Loucy (cell line): ENCODE data around the gene SCAMP4.
"Not testable (repeated sequence)": the region's sequence is repeated elsewhere in the genome, so short reads cannot be mapped to it uniquely, and the experiment has no call there.

ENCODE experiments used
- CTCF ChIP-seq: fragments of 200-600 bp; sonication (generic); conservative IDR thresholded peaks from 2 replicates; pipeline ENCODE4 v1.5.1; 2014; ENCODE audit warnings: mild to moderate bottlenecking, antibody characterized with exemption, low read length
- EZH2phosphoT487 ChIP-seq: fragments of 200-600 bp; IDR thresholded peaks from 2 replicates; pipeline ENCODE4 v1.6.1; 2018; ENCODE audit warnings: antibody characterized with exemption, mild to moderate bottlenecking, moderate library complexity, borderline replicate concordance

GRCh38 chr19:1879982-1880381 is 25.2 kb upstream of the SCAMP4 start:
- TF ChIP-seq CTCF, EZH2phosphoT487: not testable (repeated sequence)
